K562 (cell line): Measurements from ENCODE around the gene ERVK3-1. TPM values are rescaled to one million over a fixed set of nuclear protein-coding genes. Genes with fewer than 3 reads are reported as not detected.

Experiments used
- BRD9 ChIP-seq: fragments of 450-650 bp; IDR thresholded peaks from 2 replicates; pipeline ENCODE4 v1.6.1; 2018; ENCODE audit warnings: low read depth; ENCODE audit not compliant: partially characterized antibody
- DACH1 ChIP-seq: fragments of 450-650 bp; IDR thresholded peaks from 2 replicates; pipeline ENCODE4 v1.6.1; 2018; ENCODE audit not compliant: partially characterized antibody
- IRF2 ChIP-seq: sonication (generic); formaldehyde crosslinking; IDR thresholded peaks from 2 replicates; pipeline ENCODE4 v1.8.1; 2022; ENCODE audit warnings: mild to moderate bottlenecking, missing genetic modification reagents
- KDM5B ChIP-seq: fragments of 200-600 bp; sonication (generic); IDR thresholded peaks from 2 replicates; pipeline ENCODE4 v1.6.1; 2012; ENCODE audit warnings: low read depth, mild to moderate bottlenecking, moderate library complexity, low read length, control low read depth, inconsistent platforms; ENCODE audit not compliant: insufficient replicate concordance
- LCOR ChIP-seq: sonication (generic); formaldehyde crosslinking; IDR thresholded peaks from 2 replicates; pipeline ENCODE4 v1.8.0; 2022; ENCODE audit warnings: mild to moderate bottlenecking, missing genetic modification reagents
- MIER1 ChIP-seq: fragments of 450-650 bp; IDR thresholded peaks from 2 replicates; pipeline ENCODE4 v1.6.1; 2016; ENCODE audit warnings: antibody characterized with exemption, mild to moderate bottlenecking, low read depth
- NFE2 ChIP-seq: IDR thresholded peaks from 2 replicates; pipeline ENCODE4 v1.6.1; 2014; ENCODE audit warnings: antibody characterized with exemption, low read depth
- NFYB ChIP-seq: IDR thresholded peaks from 2 replicates; pipeline ENCODE4 v1.6.1; 2011; ENCODE audit warnings: mild to moderate bottlenecking, moderate library complexity; ENCODE audit not compliant: insufficient read length; ENCODE audit errors: extremely low read depth
- POLR2G ChIP-seq: fragments of 200-400 bp; formaldehyde crosslinking; IDR thresholded peaks from 2 replicates; pipeline ENCODE4 v1.6.1; 2017; ENCODE audit warnings: low read depth, mild to moderate bottlenecking, antibody characterized with exemption, low read length, moderate library complexity
- SIN3B ChIP-seq: fragments of 450-650 bp; IDR thresholded peaks from 2 replicates; pipeline ENCODE4 v1.6.1; 2017; ENCODE audit warnings: low read depth, mild to moderate bottlenecking, moderate library complexity
- SMARCA5 ChIP-seq: fragments of 450-650 bp; IDR thresholded peaks from 2 replicates; pipeline ENCODE4 v1.6.1; 2016
- SOX6 ChIP-seq: fragments of 450-650 bp; IDR thresholded peaks from 2 replicates; pipeline ENCODE4 v1.6.1; 2014; ENCODE audit warnings: mild to moderate bottlenecking
- STAT5B ChIP-seq: fragments of 250-450 bp; sonication (Bioruptor Pico); IDR thresholded peaks from 2 replicates; pipeline ENCODE4 v1.8.0; 2021; ENCODE audit warnings: mild to moderate bottlenecking, inconsistent platforms
- TBP ChIP-seq: optimal IDR thresholded peaks from 2 replicates; pipeline ENCODE3; 2011; ENCODE audit warnings: low read depth, low read length, improper control_type of control experiment
- THRAP3 ChIP-seq: fragments of 450-650 bp; IDR thresholded peaks from 2 replicates; pipeline ENCODE4 v1.6.1; 2016; ENCODE audit warnings: mild to moderate bottlenecking, inconsistent platforms, borderline replicate concordance
- ZNF766 ChIP-seq: fragments of 200-800 bp; sonication (Bioruptor generic); conservative IDR thresholded peaks from 2 replicates; pipeline ENCODE4 v1.6.1; 2016; ENCODE audit warnings: missing genetic modification characterization, missing compliant biosample characterization
- ZNF77 ChIP-seq: fragments of 250-450 bp; sonication (Bioruptor Pico); IDR thresholded peaks from 2 replicates; pipeline ENCODE4 v1.5.0; 2020
- ZSCAN29 ChIP-seq: fragments of 450-650 bp; IDR thresholded peaks from 2 replicates; pipeline ENCODE4 v1.6.1; 2017
- polyA plus RNA-seq, 8 experiments: library from polyadenylated mRNA; depleted of rRNA in 4 of 8; stranded (reverse) in 5 of 8; unstranded in 3 of 8; fragments of >200 nt; fragmentation: Nextera tagmentation in 2 of 8; fragmentation: Illumina TruSeq in 1 of 8; extraction: Ambion mirVana in 2 of 8; extraction: Trizol in 1 of 8; gene quantifications; 2 replicates each; pipeline versions ENCODE4 v1.2.1 to v1.2.3, GENCODE V29; 2011 to 2014; ENCODE audit warnings: inconsistent platforms in 1 of 8, missing spikeins in 1 of 8
- total RNA-seq, 7 experiments: library from RNA; depleted of rRNA in 6 of 7; stranded (reverse); fragments of >200 nt in 6 of 7; fragmentation: Illumina TruSeq in 2 of 7; extraction: Trizol in 2 of 7; gene quantifications; 2 replicates each; pipeline versions ENCODE4 v1.2.1 to v1.2.3, GENCODE V29; 2011 to 2021; ENCODE audit warnings: low replicate concordance in 1 of 7
- TF ChIP-seq, protein P1 (sequence below): fragments of 450-650 bp; IDR thresholded peaks from 2 replicates; pipeline ENCODE4 v1.6.1; 2016; ENCODE audit warnings: low read depth
- TF ChIP-seq, protein P2 (sequence below): sonication (generic); formaldehyde crosslinking; IDR thresholded peaks from 2 replicates; pipeline ENCODE4 v1.8.0; 2022; ENCODE audit warnings: mild to moderate bottlenecking, missing genetic modification reagents
- TF ChIP-seq, protein P3 (sequence below): sonication (generic); IDR thresholded peaks from 2 replicates; pipeline ENCODE4 v1.6.1; 2016

The ERVK3-1 gene
- total and polyA plus RNA-seq, 9 of the 15 experiments (the other 6 are each of a cell fraction or from before 2014, with no cell fraction given), result 87.6 to 299 (median 119) TPM

DNA sequence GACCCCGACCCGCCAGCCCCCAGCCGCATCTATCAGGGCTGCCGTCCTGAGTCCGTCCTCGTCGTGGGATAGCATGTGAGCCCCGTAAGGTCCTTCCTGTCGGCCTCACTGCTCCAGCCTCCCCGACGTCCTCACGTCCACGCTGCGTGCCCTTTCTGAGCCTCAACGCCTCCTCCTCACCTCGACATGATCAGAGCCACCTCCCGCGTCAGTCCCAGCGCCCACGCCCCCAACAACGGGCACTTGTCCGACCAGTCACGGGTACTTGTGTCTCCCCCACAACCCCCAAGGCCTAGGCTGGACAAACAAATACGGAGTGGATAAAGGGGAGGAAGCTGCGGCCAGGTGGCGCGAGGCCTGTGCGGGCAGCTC is 56.7 kb downstream of the ERVK3-1 start (continued):
- TF ChIP-seq ZNF77 (CRISPR knock-in tag) (no peak), NFYB (no peak), ZNF766 (0 out of 2 replicates have a peak, but pooled peaks have one; percentile 27), IRF2 (CRISPR knock-in tag) (no peak), POLR2G (no peak), MIER1 (no peak), SOX6 (no peak), SMARCA5 (peak; percentile 77; the same call in 1 of the 2 replicates), STAT5B (no peak), ZSCAN29 (0 out of 2 replicates have a peak, but pooled peaks have one; percentile 63), TBP (no peak), LCOR (0 out of 2 replicates have a peak, but pooled peaks have one; percentile 44), DACH1 (peak; percentile 15), KDM5B (no peak), SIN3B (no peak), BRD9 (no peak), NFE2 (no peak), THRAP3 (peak; percentile 63; the same call in 1 of the 2 replicates)
- TF ChIP-seq, protein P1, sequence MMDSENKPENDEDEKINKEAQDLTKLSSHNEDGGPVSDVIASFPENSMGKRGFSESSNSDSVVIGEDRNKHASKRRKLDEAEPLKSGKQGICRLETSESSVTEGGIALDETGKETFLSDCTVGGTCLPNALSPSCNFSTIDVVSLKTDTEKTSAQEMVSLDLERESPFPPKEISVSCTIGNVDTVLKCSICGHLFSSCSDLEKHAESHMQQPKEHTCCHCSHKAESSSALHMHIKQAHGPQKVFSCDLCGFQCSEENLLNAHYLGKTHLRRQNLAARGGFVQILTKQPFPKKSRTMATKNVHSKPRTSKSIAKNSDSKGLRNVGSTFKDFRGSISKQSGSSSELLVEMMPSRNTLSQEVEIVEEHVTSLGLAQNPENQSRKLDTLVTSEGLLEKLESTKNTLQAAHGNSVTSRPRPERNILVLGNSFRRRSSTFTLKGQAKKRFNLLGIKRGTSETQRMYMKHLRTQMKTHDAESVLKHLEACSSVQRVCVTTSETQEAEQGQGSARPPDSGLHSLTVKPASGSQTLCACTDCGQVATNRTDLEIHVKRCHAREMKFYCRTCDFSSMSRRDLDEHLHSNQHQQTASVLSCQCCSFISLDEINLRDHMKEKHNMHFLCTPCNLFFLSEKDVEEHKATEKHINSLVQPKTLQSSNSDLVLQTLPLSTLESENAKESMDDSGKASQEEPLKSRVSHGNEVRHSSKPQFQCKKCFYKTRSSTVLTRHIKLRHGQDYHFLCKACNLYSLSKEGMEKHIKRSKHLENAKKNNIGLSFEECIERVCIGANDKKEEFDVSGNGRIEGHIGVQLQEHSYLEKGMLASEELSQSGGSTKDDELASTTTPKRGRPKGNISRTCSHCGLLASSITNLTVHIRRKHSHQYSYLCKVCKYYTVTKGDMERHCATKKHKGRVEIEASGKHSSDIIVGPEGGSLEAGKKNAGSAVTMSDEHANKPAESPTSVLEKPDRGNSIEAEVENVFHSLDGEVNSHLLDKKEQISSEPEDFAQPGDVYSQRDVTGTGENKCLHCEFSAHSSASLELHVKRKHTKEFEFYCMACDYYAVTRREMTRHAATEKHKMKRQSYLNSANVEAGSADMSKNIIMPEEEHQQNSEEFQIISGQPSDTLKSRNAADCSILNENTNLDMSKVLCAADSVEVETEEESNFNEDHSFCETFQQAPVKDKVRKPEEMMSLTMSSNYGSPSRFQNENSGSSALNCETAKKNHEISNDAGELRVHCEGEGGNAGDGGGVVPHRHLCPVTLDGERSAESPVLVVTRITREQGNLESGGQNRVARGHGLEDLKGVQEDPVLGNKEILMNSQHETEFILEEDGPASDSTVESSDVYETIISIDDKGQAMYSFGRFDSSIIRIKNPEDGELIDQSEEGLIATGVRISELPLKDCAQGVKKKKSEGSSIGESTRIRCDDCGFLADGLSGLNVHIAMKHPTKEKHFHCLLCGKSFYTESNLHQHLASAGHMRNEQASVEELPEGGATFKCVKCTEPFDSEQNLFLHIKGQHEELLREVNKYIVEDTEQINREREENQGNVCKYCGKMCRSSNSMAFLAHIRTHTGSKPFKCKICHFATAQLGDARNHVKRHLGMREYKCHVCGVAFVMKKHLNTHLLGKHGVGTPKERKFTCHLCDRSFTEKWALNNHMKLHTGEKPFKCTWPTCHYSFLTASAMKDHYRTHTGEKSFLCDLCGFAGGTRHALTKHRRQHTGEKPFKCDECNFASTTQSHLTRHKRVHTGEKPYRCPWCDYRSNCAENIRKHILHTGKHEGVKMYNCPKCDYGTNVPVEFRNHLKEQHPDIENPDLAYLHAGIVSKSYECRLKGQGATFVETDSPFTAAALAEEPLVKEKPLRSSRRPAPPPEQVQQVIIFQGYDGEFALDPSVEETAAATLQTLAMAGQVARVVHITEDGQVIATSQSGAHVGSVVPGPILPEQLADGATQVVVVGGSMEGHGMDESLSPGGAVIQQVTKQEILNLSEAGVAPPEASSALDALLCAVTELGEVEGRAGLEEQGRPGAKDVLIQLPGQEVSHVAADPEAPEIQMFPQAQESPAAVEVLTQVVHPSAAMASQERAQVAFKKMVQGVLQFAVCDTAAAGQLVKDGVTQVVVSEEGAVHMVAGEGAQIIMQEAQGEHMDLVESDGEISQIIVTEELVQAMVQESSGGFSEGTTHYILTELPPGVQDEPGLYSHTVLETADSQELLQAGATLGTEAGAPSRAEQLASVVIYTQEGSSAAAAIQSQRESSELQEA, result peak; percentile 47; the same call in 1 of the 2 replicates
- TF ChIP-seq, protein P2, sequence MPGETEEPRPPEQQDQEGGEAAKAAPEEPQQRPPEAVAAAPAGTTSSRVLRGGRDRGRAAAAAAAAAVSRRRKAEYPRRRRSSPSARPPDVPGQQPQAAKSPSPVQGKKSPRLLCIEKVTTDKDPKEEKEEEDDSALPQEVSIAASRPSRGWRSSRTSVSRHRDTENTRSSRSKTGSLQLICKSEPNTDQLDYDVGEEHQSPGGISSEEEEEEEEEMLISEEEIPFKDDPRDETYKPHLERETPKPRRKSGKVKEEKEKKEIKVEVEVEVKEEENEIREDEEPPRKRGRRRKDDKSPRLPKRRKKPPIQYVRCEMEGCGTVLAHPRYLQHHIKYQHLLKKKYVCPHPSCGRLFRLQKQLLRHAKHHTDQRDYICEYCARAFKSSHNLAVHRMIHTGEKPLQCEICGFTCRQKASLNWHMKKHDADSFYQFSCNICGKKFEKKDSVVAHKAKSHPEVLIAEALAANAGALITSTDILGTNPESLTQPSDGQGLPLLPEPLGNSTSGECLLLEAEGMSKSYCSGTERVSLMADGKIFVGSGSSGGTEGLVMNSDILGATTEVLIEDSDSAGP (CRISPR knock-in tag), result 0 out of 2 replicates have a peak, but pooled peaks have one; percentile 50
- TF ChIP-seq, protein P3, sequence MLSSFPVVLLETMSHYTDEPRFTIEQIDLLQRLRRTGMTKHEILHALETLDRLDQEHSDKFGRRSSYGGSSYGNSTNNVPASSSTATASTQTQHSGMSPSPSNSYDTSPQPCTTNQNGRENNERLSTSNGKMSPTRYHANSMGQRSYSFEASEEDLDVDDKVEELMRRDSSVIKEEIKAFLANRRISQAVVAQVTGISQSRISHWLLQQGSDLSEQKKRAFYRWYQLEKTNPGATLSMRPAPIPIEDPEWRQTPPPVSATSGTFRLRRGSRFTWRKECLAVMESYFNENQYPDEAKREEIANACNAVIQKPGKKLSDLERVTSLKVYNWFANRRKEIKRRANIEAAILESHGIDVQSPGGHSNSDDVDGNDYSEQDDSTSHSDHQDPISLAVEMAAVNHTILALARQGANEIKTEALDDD, result no peak
